ENCODE measurements around the gene WTIP.
"Not testable (repeated sequence)": the region's sequence is repeated elsewhere in the genome, so short reads cannot be mapped to it uniquely, and the experiment has no call there.

Gene WTIP

DNA sequence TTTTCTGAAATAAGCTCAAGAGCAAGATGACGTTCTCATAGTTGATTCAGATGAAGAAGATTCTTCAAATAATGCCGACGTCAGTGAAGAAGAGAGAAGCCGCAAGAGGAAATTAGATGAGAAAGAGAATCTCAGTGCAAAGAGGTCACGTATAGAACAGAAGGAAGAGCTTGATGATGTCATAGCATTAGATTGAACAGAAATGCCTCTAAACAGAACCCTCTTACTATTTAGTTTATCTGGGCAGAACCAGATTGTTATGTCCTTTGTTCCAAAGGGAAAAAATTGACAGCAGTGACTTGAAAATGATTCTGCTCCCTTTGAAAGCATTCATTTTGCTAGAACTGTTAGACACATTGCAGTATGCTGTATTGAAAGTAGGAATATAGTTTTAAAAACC, 12.5 kb upstream of the WTIP start:
- ATAC-seq: not testable (repeated sequence)

DNA sequence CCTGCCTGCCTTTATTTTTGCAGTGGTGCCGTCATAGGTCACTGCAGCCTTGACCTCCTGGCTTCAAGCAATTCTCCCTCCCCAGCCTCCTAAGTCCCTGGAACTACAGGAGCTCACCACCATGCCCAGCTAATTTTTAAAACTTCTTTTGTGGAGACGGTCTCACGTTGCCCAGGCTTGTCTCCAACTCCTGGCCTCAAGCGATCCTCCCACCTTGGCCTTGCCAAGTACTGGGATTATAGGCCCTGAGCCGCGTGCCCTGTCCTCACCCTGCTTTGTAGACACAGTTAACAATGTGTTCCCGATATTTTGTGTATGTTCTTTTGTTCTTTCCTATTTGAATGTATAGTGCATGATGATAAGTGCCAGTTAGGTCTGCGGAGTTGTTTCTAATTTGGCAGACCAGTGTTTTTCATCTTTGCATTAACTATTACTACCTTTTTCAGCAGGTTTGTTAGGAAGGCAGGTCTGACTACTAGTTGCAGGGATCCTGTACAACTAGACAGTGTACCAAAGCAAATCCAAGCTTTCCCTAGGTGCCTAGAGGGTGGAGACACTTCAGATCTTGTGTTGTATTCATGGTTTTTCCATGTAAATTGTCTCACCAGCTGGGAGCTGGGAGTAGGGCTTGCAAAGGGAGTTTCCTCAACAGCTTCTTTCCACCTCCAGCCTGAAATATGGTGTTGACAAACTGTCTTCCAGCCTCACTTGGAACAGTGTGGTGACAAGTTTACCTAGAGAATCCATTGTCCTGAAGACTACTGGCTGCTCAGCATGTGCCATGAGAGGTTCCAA, 9.5 kb upstream of the WTIP start:
- no peak for ATAC-seq
- TF ChIP-seq SNAI2 (CRISPR knock-in tag; IDR thresholded peaks at IDR 0.05) (no peak), GLIS3 (CRISPR knock-in tag; IDR thresholded peaks at IDR 0.05) (no peak), ISL1 (CRISPR knock-in tag; IDR thresholded peaks at IDR 0.05) (no peak), PATZ1 (CRISPR knock-in tag; IDR thresholded peaks at IDR 0.05; ENCODE audit: borderline replicate concordance) (no peak), ARNTL (CRISPR knock-in tag; IDR thresholded peaks at IDR 0.05; ENCODE audit: borderline replicate concordance, low read depth) (no peak), CSDC2 (CRISPR knock-in tag; IDR thresholded peaks at IDR 0.05) (no peak), ESRRG (CRISPR knock-in tag; IDR thresholded peaks at IDR 0.05) (no peak), ZFP30 (CRISPR knock-in tag; IDR thresholded peaks at IDR 0.05) (no peak), ZFP3 (CRISPR knock-in tag; IDR thresholded peaks at IDR 0.05) (no peak), ZNF70 (CRISPR knock-in tag; IDR thresholded peaks at IDR 0.05) (no peak), BACH2 (CRISPR knock-in tag; IDR thresholded peaks at IDR 0.05; ENCODE audit: borderline replicate concordance) (no peak), PPARA (CRISPR knock-in tag; IDR thresholded peaks at IDR 0.05; ENCODE audit: borderline replicate concordance) (no peak), ZC3H10 (CRISPR knock-in tag; IDR thresholded peaks at IDR 0.05) (no peak)
- TF ChIP-seq, protein P1, sequence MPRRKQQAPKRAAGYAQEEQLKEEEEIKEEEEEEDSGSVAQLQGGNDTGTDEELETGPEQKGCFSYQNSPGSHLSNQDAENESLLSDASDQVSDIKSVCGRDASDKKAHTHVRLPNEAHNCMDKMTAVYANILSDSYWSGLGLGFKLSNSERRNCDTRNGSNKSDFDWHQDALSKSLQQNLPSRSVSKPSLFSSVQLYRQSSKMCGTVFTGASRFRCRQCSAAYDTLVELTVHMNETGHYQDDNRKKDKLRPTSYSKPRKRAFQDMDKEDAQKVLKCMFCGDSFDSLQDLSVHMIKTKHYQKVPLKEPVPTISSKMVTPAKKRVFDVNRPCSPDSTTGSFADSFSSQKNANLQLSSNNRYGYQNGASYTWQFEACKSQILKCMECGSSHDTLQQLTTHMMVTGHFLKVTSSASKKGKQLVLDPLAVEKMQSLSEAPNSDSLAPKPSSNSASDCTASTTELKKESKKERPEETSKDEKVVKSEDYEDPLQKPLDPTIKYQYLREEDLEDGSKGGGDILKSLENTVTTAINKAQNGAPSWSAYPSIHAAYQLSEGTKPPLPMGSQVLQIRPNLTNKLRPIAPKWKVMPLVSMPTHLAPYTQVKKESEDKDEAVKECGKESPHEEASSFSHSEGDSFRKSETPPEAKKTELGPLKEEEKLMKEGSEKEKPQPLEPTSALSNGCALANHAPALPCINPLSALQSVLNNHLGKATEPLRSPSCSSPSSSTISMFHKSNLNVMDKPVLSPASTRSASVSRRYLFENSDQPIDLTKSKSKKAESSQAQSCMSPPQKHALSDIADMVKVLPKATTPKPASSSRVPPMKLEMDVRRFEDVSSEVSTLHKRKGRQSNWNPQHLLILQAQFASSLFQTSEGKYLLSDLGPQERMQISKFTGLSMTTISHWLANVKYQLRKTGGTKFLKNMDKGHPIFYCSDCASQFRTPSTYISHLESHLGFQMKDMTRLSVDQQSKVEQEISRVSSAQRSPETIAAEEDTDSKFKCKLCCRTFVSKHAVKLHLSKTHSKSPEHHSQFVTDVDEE (CRISPR knock-in tag; IDR thresholded peaks at IDR 0.05): no peak
- TF ChIP-seq, protein P2, sequence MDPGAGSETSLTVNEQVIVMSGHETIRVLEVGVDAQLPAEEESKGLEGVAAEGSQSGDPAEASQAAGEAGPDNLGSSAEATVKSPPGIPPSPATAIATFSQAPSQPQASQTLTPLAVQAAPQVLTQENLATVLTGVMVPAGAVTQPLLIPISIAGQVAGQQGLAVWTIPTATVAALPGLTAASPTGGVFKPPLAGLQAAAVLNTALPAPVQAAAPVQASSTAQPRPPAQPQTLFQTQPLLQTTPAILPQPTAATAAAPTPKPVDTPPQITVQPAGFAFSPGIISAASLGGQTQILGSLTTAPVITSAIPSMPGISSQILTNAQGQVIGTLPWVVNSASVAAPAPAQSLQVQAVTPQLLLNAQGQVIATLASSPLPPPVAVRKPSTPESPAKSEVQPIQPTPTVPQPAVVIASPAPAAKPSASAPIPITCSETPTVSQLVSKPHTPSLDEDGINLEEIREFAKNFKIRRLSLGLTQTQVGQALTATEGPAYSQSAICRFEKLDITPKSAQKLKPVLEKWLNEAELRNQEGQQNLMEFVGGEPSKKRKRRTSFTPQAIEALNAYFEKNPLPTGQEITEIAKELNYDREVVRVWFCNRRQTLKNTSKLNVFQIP (CRISPR knock-in tag; IDR thresholded peaks at IDR 0.05; ENCODE audit: borderline replicate concordance, low read depth): no peak
- TF ChIP-seq, protein P3, sequence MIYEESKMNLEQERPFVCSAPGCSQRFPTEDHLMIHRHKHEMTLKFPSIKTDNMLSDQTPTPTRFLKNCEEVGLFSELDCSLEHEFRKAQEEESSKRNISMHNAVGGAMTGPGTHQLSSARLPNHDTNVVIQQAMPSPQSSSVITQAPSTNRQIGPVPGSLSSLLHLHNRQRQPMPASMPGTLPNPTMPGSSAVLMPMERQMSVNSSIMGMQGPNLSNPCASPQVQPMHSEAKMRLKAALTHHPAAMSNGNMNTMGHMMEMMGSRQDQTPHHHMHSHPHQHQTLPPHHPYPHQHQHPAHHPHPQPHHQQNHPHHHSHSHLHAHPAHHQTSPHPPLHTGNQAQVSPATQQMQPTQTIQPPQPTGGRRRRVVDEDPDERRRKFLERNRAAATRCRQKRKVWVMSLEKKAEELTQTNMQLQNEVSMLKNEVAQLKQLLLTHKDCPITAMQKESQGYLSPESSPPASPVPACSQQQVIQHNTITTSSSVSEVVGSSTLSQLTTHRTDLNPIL (CRISPR knock-in tag; IDR thresholded peaks at IDR 0.05; ENCODE audit: low read depth): no peak

DNA sequence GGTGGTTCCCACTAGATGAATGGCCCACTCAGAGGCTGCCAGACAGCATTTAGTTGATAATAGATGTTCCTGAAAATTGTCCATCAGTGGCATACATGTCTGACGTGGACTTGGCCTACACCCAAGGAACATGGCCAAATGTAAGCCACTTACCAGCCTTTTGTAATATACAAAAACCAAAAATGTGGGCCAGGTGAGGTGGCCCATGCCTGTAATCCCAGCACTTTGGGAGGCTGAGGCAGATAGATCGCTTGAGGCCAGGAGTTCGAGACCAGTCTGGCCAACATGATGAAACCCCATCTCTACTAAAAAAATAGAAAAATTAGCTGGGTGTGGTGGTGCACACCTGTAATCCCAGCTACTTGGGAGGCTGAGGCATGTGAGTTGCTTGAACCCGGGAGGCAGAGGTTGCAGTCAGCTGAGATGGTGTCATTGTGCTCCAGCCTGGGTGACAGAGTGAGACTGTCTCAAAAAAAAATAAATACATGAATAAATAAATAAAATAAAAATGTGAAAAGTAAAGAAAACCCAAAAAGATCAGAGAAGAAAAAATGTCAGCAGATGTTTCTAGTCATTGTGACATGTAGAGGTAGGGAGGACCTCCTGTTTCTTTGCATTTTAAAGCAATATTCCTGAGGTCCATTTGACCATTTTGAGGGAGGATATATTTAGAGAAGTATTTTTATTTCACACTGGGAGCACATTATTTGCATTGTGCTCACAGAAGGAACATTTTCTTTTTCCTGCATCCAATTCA, 7.1 kb upstream of the WTIP start:
- ATAC-seq: peak; percentile 5; the same call in 2 of the 3 replicates
- TF ChIP-seq PPARA (CRISPR knock-in tag; IDR thresholded peaks at IDR 0.05; ENCODE audit: borderline replicate concordance) (no peak), ZFP3 (CRISPR knock-in tag; IDR thresholded peaks at IDR 0.05) (no peak), TOX (CRISPR knock-in tag; IDR thresholded peaks at IDR 0.05; ENCODE audit: borderline replicate concordance) (no peak), ZFP30 (CRISPR knock-in tag; IDR thresholded peaks at IDR 0.05) (no peak)

GRCh38 chr19:34475026-34475974, 6.3 kb upstream of the WTIP start:
- TF ChIP-seq, protein P3 (CRISPR knock-in tag; IDR thresholded peaks at IDR 0.05; ENCODE audit: low read depth): no peak
- peak; percentile 34; the same call in 1 of the 2 replicates for TF ChIP-seq ISL1 (CRISPR knock-in tag; IDR thresholded peaks at IDR 0.05)
- no peak for TF ChIP-seq ARNTL (CRISPR knock-in tag; IDR thresholded peaks at IDR 0.05; ENCODE audit: borderline replicate concordance, low read depth)
- peak; percentile 70 for ATAC-seq

All from SK-N-SH treated with all-trans-retinoic acid at 6 μM for 48 hours (cell line).